MM.1S (cell line): ENCODE measurements around the gene INSR.

Experiments used
- CTCF ChIP-seq: fragments of 300-600 bp; sonication (generic); IDR thresholded peaks from 2 replicates; pipeline ENCODE4 v1.5.1; 2016; ENCODE audit warnings: antibody characterized with exemption, low read length, mixed read lengths
- EZH2 ChIP-seq: fragments of 300-600 bp; sonication (generic); optimal IDR thresholded peaks from 2 replicates; pipeline ENCODE3; 2017; ENCODE audit warnings: low read depth, mild to moderate bottlenecking, antibody characterized with exemption, low read length, mixed read lengths

GRCh38 chr19:7152568-7152967, 141.6 kb downstream of the INSR start:
- TF ChIP-seq EZH2 (no peak), CTCF (no peak)
